Psoas muscle (tissue), 8 donors: ENCODE data around the gene COA3. TPM values are rescaled to one million over a fixed set of nuclear protein-coding genes. Genes with fewer than 3 reads are reported as not detected.

Experiments used
- ATAC-seq, 4 donors: fragments of 200-7000 bp; cut with Tn5 transposase; one replicate each; pipeline ENCODE4 v1.9.1; 2020; ENCODE audit warnings: moderate library complexity in 3 of 4, mild to moderate bottlenecking in 2 of 4
- DNase-seq, 2 donors: peaks; one replicate each; pipeline ENCODE4 v3.0.0-alpha.2; 2020
- H3K27ac ChIP-seq: fragments of 200-600 bp; one replicate; pipeline ENCODE4 v1.8.0; 2022
- H3K27me3 ChIP-seq, 3 donors: fragments of 200-600 bp in 1 of 3; one replicate each; pipeline versions ENCODE4 v1.6.1 to v1.8.0; 2013 to 2022; ENCODE audit warnings: low read length in 2 of 3, mild to moderate bottlenecking in 2 of 3, moderate library complexity in 1 of 3; ENCODE audit not compliant: insufficient read depth in 3 of 3
- H3K36me3 ChIP-seq, 2 donors: fragments of 200-600 bp in 1 of 2; one replicate each; pipeline versions ENCODE4 v1.6.1 to v1.8.0; 2013 to 2022; ENCODE audit warnings: low read depth in 1 of 2, mild to moderate bottlenecking in 1 of 2, moderate library complexity in 1 of 2; ENCODE audit not compliant: insufficient read depth in 1 of 2
- H3K4me1 ChIP-seq: fragments of 200-600 bp; one replicate; pipeline ENCODE4 v1.8.0; 2022
- H3K4me3 ChIP-seq: fragments of 200-600 bp; one replicate; pipeline ENCODE4 v1.8.0; 2022; ENCODE audit warnings: mild to moderate bottlenecking
- H3K9me3 ChIP-seq: fragments of 200-600 bp; one replicate; pipeline ENCODE4 v1.8.0; 2022
- CTCF ChIP-seq: fragments of 200-600 bp; IDR thresholded peaks from one replicate; pipeline ENCODE4 v1.8.0; 2022; ENCODE audit warnings: antibody characterized with exemption
- WGBS, 3 donors: extraction: QIAGEN DNeasy Blood & Tissue Kit; methylation state at CpG; one replicate each; pipeline versions ENCODE4 v1.1.6 to v1.1.7; 2013; 5-methylcytosine and 5-hydroxymethylcytosine counted together
- intact Hi-C, 2 donors: fragments of 100-400 bp; cut with DNase I; formaldehyde crosslinking; loops; one replicate each; pipeline versions ENCODE4 v1.11.0 to v1.14.2; 2022
- polyA plus RNA-seq, 3 donors: library from polyadenylated mRNA; stranded (reverse); fragments of 200-250 nt; gene quantifications; one replicate each; pipeline ENCODE4 v1.2.3, GENCODE V29; 2013
- total RNA-seq, 4 donors: library from RNA; stranded (reverse); fragmentation: NEBNext Ultra II Directional in 2 of 4; extraction: Animal tissue kit (Norgen Biotek cat#: 25700) in 2 of 4; gene quantifications; one replicate each; pipeline versions ENCODE4 v1.2.1 to v1.2.4, GENCODE V29; 2021 to 2023
- donor health status: healthy with polysubstance abuse.
- donor health status: DM: no; HTN: no; CAD: no; lungs with moderate emphysema.
- donor health status: Bipolar disorder and iron deficiency.
- donor health status: healthy.
- donor health status: DM: yes; HTN: yes; CAD: no.
- donor health status: DM: no; HTN: no; CAD: no.
- donor health status: DM: no; HTN: no; CAD: no.
- donor health status: DM: yes; HTN: yes; CAD: no.

Gene COA3
- total and polyA plus RNA-seq, 7 donors = 69.1 to 167 (median 85.2) TPM

GRCh38 chr17:42748202-42748907 is 50.1 kb downstream of the COA3 start:
- Histone ChIP-seq H3K9me3 (no peaks in the 10 kb centered on the region), H3K36me3 (no peaks in the 10 kb centered on the region), H3K27ac (peak overlapping the region; percentile 3), H3K4me1 (peaks cover 14% of the 10 kb centered on the region), H3K27me3 (no peaks in the 10 kb centered on the region), H3K4me3 (no peak overlapping the region)
- intact Hi-C loops = no loop called here
- WGBS, 3 donors = 31 to 40% (median 35%) methylated on average over 7 of the region's 7 CpGs
- DNase-seq = peak; percentile 57 to 75
- no peak for TF ChIP-seq CTCF
- ATAC-seq = no peak

Other genes starting within 250 kb of the COA3 start
- gene HSD17B1, start 245.8 kb downstream of the COA3 start, total RNA-seq = 1 to 10 TPM in 1 of 4 donors, under 1 TPM in 3; 0.54 to 1.2 (median 0.72) TPM
- 1 to 10 TPM; 1.3 to 2.1 (median 1.7) TPM for gene HSD17B1, start 245.8 kb downstream of the COA3 start, polyA plus RNA-seq
- 10 to 100 TPM; 31.6 to 45.4 (median 37.0) TPM for gene COASY, start 236.6 kb downstream of the COA3 start, total RNA-seq
- 100 to 1,000 TPM in 1 of 3 donors, 10 to 100 TPM in 2; 41.0 to 141 (median 73.5) TPM for gene COASY, start 236.6 kb downstream of the COA3 start, polyA plus RNA-seq
- gene MLX, start 231.6 kb downstream of the COA3 start, total RNA-seq = 10 to 100 TPM; 45.2 to 67.9 (median 55.2) TPM
- gene MLX, start 231.6 kb downstream of the COA3 start, polyA plus RNA-seq = 100 to 1,000 TPM in 1 of 3 donors, 10 to 100 TPM in 2; 71.0 to 108 (median 89.2) TPM
- 1 to 10 TPM in 2 of 4 donors, under 1 TPM in 2; 0.26 to 3.3 (median 1.4) TPM for gene PSMC3IP, start 221.0 kb downstream of the COA3 start, total RNA-seq
- 10 to 100 TPM in 1 of 3 donors, 1 to 10 TPM in 2; 3.8 to 13.3 (median 5.3) TPM for gene PSMC3IP, start 221.0 kb downstream of the COA3 start, polyA plus RNA-seq
- 10 to 100 TPM; 31.7 to 43.2 (median 37.6) TPM for gene RETREG3, start 189.3 kb downstream of the COA3 start, total RNA-seq
- 10 to 100 TPM; 13.9 to 35.0 (median 15.2) TPM for gene RETREG3, start 189.3 kb downstream of the COA3 start, polyA plus RNA-seq
- gene TUBG1, start 189.0 kb downstream of the COA3 start, total RNA-seq = 10 to 100 TPM; 46.9 to 78.1 (median 50.4) TPM
- 10 to 100 TPM; 68.8 to 90.2 (median 81.0) TPM for gene TUBG1, start 189.0 kb downstream of the COA3 start, polyA plus RNA-seq
- 10 to 100 TPM in 1 of 4 donors, 1 to 10 TPM in 3; 3.8 to 11.9 (median 5.7) TPM for gene TUBG2, start 139.4 kb downstream of the COA3 start, total RNA-seq
- gene TUBG2, start 139.4 kb downstream of the COA3 start, polyA plus RNA-seq = 1 to 10 TPM; 2.7 to 4.9 (median 4.2) TPM
- 10 to 100 TPM; 15.0 to 33.8 (median 28.0) TPM for gene PLEKHH3, start 121.7 kb downstream of the COA3 start, total RNA-seq
- 10 to 100 TPM; 12.7 to 15.8 (median 14.2) TPM for gene PLEKHH3, start 121.7 kb downstream of the COA3 start, polyA plus RNA-seq
- 1 to 10 TPM; 1.2 to 5.0 (median 2.8) TPM for gene CCR10, start 116.9 kb downstream of the COA3 start, total RNA-seq
- 1 to 10 TPM; 1.0 to 3.3 (median 1.6) TPM for gene CCR10, start 116.9 kb downstream of the COA3 start, polyA plus RNA-seq
- 1 to 10 TPM; 1.9 to 2.6 (median 2.2) TPM for gene CNTNAP1, start 116.2 kb downstream of the COA3 start, total RNA-seq
- gene CNTNAP1, start 116.2 kb downstream of the COA3 start, polyA plus RNA-seq = 1 to 10 TPM; 1.0 to 3.4 (median 1.1) TPM
- gene EZH1, start 53.7 kb downstream of the COA3 start, total RNA-seq = 10 to 100 TPM; 25.7 to 59.1 (median 33.7) TPM
- gene EZH1, start 53.7 kb downstream of the COA3 start, polyA plus RNA-seq = 10 to 100 TPM; 15.2 to 43.9 (median 22.3) TPM
- gene RAMP2, start 37.5 kb downstream of the COA3 start, total RNA-seq = 10 to 100 TPM in 3 of 4 donors, 1 to 10 TPM in 1; 9.2 to 39.8 (median 18.7) TPM
- 10 to 100 TPM; 17.5 to 21.9 (median 21.4) TPM for gene RAMP2, start 37.5 kb downstream of the COA3 start, polyA plus RNA-seq
- gene VPS25, start 25.3 kb downstream of the COA3 start, total RNA-seq = 10 to 100 TPM; 38.6 to 45.2 (median 39.8) TPM
- 10 to 100 TPM; 46.0 to 73.3 (median 72.8) TPM for gene VPS25, start 25.3 kb downstream of the COA3 start, polyA plus RNA-seq
- under 1 TPM in 3 of 4 donors, not detected in 1; 0.08 to 0.30 (median 0.09) TPM for gene WNK4, start 18.1 kb downstream of the COA3 start, total RNA-seq
- gene WNK4, start 18.1 kb downstream of the COA3 start, polyA plus RNA-seq = under 1 TPM in 1 of 3 donors, not detected in 2; 0.01 TPM
- 1 to 10 TPM in 1 of 4 donors, under 1 TPM in 2, not detected in 1; 0.74 to 1.3 (median 0.79) TPM for gene CNTD1, start 157 bp upstream of the COA3 start, total RNA-seq
- gene CNTD1, start 157 bp upstream of the COA3 start, polyA plus RNA-seq = 1 to 10 TPM in 1 of 3 donors, under 1 TPM in 2; 0.24 to 1.0 (median 0.36) TPM
- 10 to 100 TPM; 45.9 to 85.4 (median 60.6) TPM for gene BECN1, start 25.6 kb upstream of the COA3 start, total RNA-seq
- gene BECN1, start 25.6 kb upstream of the COA3 start, polyA plus RNA-seq = 100 to 1,000 TPM in 1 of 3 donors, 10 to 100 TPM in 2; 54.4 to 150 (median 69.1) TPM
- 100 to 1,000 TPM in 3 of 4 donors, 10 to 100 TPM in 1; 61.7 to 105 (median 103) TPM for gene PSME3, start 34.7 kb upstream of the COA3 start, total RNA-seq
- gene PSME3, start 34.7 kb upstream of the COA3 start, polyA plus RNA-seq = 100 to 1,000 TPM in 2 of 3 donors, 10 to 100 TPM in 1; 86.0 to 239 (median 204) TPM
- gene AOC2, start 45.9 kb upstream of the COA3 start, total RNA-seq = 1 to 10 TPM in 1 of 4 donors, under 1 TPM in 3; 0.49 to 1.0 (median 0.71) TPM
- gene AOC2, start 45.9 kb upstream of the COA3 start, polyA plus RNA-seq = 1 to 10 TPM in 1 of 3 donors, under 1 TPM in 2; 0.08 to 1.6 (median 0.60) TPM
- 10 to 100 TPM in 2 of 4 donors, 1 to 10 TPM in 2; 5.8 to 11.8 (median 8.5) TPM for gene AOC3, start 52.5 kb upstream of the COA3 start, total RNA-seq
- gene AOC3, start 52.5 kb upstream of the COA3 start, polyA plus RNA-seq = 1 to 10 TPM; 5.9 to 9.3 (median 8.4) TPM
- not detected for gene G6PC1, start 102.1 kb upstream of the COA3 start, total RNA-seq
- gene G6PC1, start 102.1 kb upstream of the COA3 start, polyA plus RNA-seq = under 1 TPM in 1 of 3 donors, not detected in 2; 0.03 TPM
- 10 to 100 TPM; 29.7 to 54.6 (median 43.1) TPM for gene AARSD1, start 165.8 kb upstream of the COA3 start, total RNA-seq
- 10 to 100 TPM; 55.2 to 68.1 (median 55.3) TPM for gene AARSD1, start 165.8 kb upstream of the COA3 start, polyA plus RNA-seq
- 10 to 100 TPM; 47.8 to 66.0 (median 55.3) TPM for gene PTGES3L, start 181.4 kb upstream of the COA3 start, total RNA-seq
- 10 to 100 TPM; 43.7 to 59.5 (median 44.7) TPM for gene PTGES3L, start 181.4 kb upstream of the COA3 start, polyA plus RNA-seq
- 10 to 100 TPM in 2 of 4 donors, 1 to 10 TPM in 2; 8.7 to 16.8 (median 12.8) TPM for gene RUNDC1, start 181.9 kb upstream of the COA3 start, total RNA-seq
- gene RUNDC1, start 181.9 kb upstream of the COA3 start, polyA plus RNA-seq = 10 to 100 TPM; 10.4 to 17.8 (median 10.6) TPM
- gene RPL27, start 199.7 kb upstream of the COA3 start, total RNA-seq = 1,000 to 10,000 TPM in 1 of 4 donors, 100 to 1,000 TPM in 3; 506 to 1,045 (median 824) TPM
- gene RPL27, start 199.7 kb upstream of the COA3 start, polyA plus RNA-seq = 1,000 to 10,000 TPM; 2,533 to 3,118 (median 2,913) TPM
- 1 to 10 TPM; 4.6 to 6.5 (median 6.2) TPM for gene IFI35, start 208.1 kb upstream of the COA3 start, total RNA-seq
- gene IFI35, start 208.1 kb upstream of the COA3 start, polyA plus RNA-seq = 1 to 10 TPM; 4.2 to 7.8 (median 6.5) TPM
- 10 to 100 TPM; 20.0 to 50.6 (median 34.1) TPM for gene VAT1, start 223.7 kb upstream of the COA3 start, total RNA-seq
- 10 to 100 TPM; 19.2 to 20.2 (median 19.7) TPM for gene VAT1, start 223.7 kb upstream of the COA3 start, polyA plus RNA-seq
- gene RND2, start 226.5 kb upstream of the COA3 start, total RNA-seq = under 1 TPM; 0.04 to 0.22 (median 0.16) TPM
- under 1 TPM; 0.04 to 0.09 (median 0.04) TPM for gene RND2, start 226.5 kb upstream of the COA3 start, polyA plus RNA-seq